Motor neuron (in vitro differentiated cells): ENCODE data around the gene ING4. TPM values are rescaled to one million over a fixed set of nuclear protein-coding genes. Genes with fewer than 3 reads are reported as not detected.
A peak's percentile ranks its signal among the peaks of the same experiment; 100 is the strongest.
"Not testable (repeated sequence)": the region's sequence is repeated elsewhere in the genome, so short reads cannot be mapped to it uniquely, and the experiment has no call there.

Source experiments
- ATAC-seq, 8 experiments: fragments of 200-7000 bp; cut with Tn5 transposase; replicated peaks in 6 of 8; 2 replicates each; pipeline ENCODE4 v1.8.0; 2021; ENCODE audit warnings: mild to moderate bottlenecking in 8 of 8, moderate library complexity in 8 of 8
- H3K27ac ChIP-seq, 2 donors: fragments of 250-450 bp; sonication (Bioruptor Pico); 2 replicates each; pipeline ENCODE4 v1.9.0; 2021; ENCODE audit warnings: antibody characterized with exemption in 2 of 2, mild to moderate bottlenecking in 2 of 2, moderate library complexity in 1 of 2
- H3K4me1 ChIP-seq, 2 donors: fragments of 250-450 bp; sonication (Bioruptor Pico); replicated peaks in 1 of 2; 2 replicates each; pipeline ENCODE4 v1.6.1; 2021; ENCODE audit warnings: antibody characterized with exemption in 2 of 2, mild to moderate bottlenecking in 2 of 2, moderate library complexity in 1 of 2
- H3K4me3 ChIP-seq, 5 donors: fragments of 250-450 bp; sonication (Bioruptor Pico); 2 replicates each; pipeline ENCODE4 v1.9.0; 2021; ENCODE audit warnings: antibody characterized with exemption in 5 of 5, mild to moderate bottlenecking in 5 of 5, moderate library complexity in 4 of 5
- WGBS, 10 experiments: fragments of 450-650 bp; shearing (Covaris generic); methylation state at CpG; one replicate each; pipeline ENCODE4 v1.0.0; 2022; 5-methylcytosine and 5-hydroxymethylcytosine counted together
- in situ Hi-C, 9 experiments: fragments of 400-800 bp; cut with MboI; loops; one replicate each; pipeline ENCODE4 v1.15.0; 2021; ENCODE audit warnings: low sequenced_read_pairs in 9 of 9, low pct_unique_long_range_greater_than_20kb in 2 of 9; ENCODE audit not compliant: unreplicated experiment in 9 of 9
- total RNA-seq, 8 experiments: library from RNA; unstranded; fragments of 300-600 nt; gene quantifications; 2 replicates each; pipeline versions ENCODE4 v1.2.3 to v1.2.4, GENCODE V29; 2022

Gene ING4
- 100 to 1,000 TPM in 1 of 8 experiments, 10 to 100 TPM in 7; 34.3 to 108 (median 81.6) TPM for total RNA-seq

GRCh38 chr12:6662906-6663742 lies at the start of gene ING4:
Gene ING4, minus strand, starts transcription at chr12:6663119. Its CDS starts 18 bp downstream, at chr12:6663101.
- Histone ChIP-seq H3K4me1 (peaks cover 8 to 9% of the 10 kb centered on the region in 2 donors), H3K4me3 (peak within 1 kb of the TSS; percentile 65 to 79 (median 75)), H3K27ac (peak within 1 kb of the TSS; percentile 91 to 93)
- in situ Hi-C loops, result loop anchor here in 1 of 9 experiments (25.0 kb wide), 1 partner anchor 101 kb away; the partner anchor contains the start of genes IFFO1 and NOP2
- WGBS, 10 experiments, result 0 to 60% (median 4%) methylated on average over 1 to 23 of the region's 37 CpGs; no CpG with 5 or more reads in 1 of the 10 experiments
- ATAC-seq, result peak; percentile 97 to 100 (median 99)

DNA sequence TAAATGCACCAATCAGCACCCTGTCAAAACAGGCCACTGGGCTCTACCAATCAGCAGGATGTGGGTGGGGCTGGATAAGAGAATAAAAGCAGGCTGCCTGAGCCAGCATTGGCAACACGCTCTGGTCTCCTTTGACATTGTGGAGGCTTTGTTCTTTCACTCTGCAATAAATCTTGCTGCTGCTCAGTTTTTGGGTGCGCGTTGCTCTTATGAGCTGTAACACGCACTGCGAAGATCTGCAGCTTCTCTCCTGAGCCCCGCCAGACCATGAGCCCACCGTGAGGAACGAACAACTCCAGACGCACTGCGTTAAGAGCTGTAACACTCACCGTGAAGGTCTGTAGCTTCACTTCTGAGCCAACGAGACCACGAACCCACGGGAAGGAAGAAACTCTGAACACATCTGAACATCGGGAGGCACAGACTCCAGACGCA lies 46.1 kb upstream of the ING4 start:
- 47 to 87% (median 80%) methylated on average over 1 to 14 of the region's 16 CpGs; no CpG with 5 or more reads in 3 of the 10 experiments for WGBS, 10 experiments
- Histone ChIP-seq H3K27ac (no peak overlapping the region), H3K4me1 (peaks cover under 1 to 4% of the 10 kb centered on the region in 2 donors), H3K4me3 (no peak overlapping the region)
- in situ Hi-C loops, result no loop called here
- peak in 4 of 8 experiments; percentile 37 to 75 (median 64) for ATAC-seq

DNA sequence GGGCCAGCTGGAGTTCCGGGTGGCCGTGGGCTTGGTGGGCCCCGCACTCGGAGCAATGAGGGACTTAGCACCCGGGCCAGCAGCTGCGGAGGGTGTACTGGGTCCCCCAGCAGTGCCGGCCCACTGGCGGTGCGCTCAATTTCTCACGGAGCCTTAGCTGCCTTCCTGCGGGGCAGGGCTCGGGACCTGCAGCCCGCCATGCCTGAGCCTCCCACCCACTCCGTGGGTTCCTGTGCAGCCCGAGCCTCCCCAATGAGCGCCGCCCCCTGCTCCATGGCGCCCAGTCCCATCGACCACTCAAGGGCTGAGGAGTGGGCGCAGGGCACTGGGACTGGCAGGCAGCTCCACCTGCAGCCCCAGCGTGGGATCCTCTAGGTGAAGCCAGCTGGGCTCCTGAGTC lies 45.4 kb upstream of the ING4 start:
- H3K4me3 ChIP-seq, H3K4me1 ChIP-seq, ATAC-seq, in situ Hi-C loops: not testable (repeated sequence)
- no CpG with 5 or more reads among the region's 21 CpGs for WGBS, 10 experiments
- peak overlapping the region in 1 of 2 donors; percentile 41 for H3K27ac ChIP-seq

- H3K4me1 ChIP-seq, result peaks cover 12 to 14% of the 10 kb centered on the region in 2 donors
- ATAC-seq, result peak in 6 of 8 experiments; percentile 5 to 51 (median 36)
- WGBS, 10 experiments, result 0 to 40% (median 6%) methylated on average over 1 to 6 of the region's 10 CpGs; no CpG with 5 or more reads in 3 of the 10 experiments
Observed at GRCh38 chr12:6703631-6704030, 40.7 kb upstream of the ING4 start.

DNA sequence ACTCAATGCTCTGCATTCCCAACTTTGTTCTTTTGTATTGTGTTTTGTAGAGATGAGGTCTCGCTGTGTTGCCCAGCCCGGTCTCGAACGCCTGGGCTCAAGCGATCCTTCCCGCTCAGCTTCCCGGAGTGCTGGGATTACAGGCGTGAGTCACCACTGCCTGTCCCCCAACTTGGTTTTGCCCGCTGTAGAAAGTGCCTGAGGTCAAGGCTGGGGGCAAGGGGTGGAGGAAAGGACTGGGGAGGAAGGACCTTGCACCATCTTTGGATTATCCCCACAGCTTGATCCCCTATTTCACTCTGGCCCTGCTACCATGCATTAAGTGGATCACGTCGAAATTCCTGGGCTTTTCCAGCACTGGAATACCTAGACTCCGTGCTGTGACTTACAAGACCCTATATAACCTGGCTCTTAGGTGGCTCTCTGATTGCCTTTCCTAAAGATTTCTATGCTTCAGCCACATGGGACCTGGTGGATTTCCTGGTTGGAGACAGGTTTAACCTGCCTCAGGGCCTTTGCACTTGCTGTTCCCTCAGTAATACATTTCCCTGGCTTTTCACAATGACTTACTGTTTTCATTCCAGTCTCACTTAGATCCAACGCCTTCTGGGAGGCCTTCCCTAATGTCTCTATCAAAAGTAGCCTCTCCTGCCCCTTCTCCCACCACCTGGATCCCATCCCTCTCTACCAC lies 38.3 kb upstream of the ING4 start:
- Histone ChIP-seq H3K4me1 (peaks cover 12% of the 10 kb centered on the region in 2 donors), H3K27ac (peak overlapping the region; percentile 75 to 84), H3K4me3 (peak overlapping the region; percentile 72 to 97 (median 80))
- WGBS, 10 experiments, result 10 to 94% (median 49%) methylated on average over 1 to 6 of the region's 13 CpGs; no CpG with 5 or more reads in 3 of the 10 experiments
- in situ Hi-C loops, result no loop called here
- ATAC-seq, result peak in 2 of 8 experiments; percentile 2 to 19

More at GRCh38 chr12:6703631-6704030, 40.7 kb upstream of the ING4 start:
- in situ Hi-C loops, result no loop called here
- Histone ChIP-seq H3K4me3 (no peak overlapping the region), H3K27ac (peak overlapping the region; percentile 22 to 33)

- peak within 1 kb of the TSS; percentile 75 to 84 for H3K27ac ChIP-seq
- peak within 1 kb of the TSS; percentile 72 to 97 (median 80) for H3K4me3 ChIP-seq
- in situ Hi-C loops, result no loop called here
- 0% methylated on average over 1 to 2 of the region's 43 CpGs; no CpG with 5 or more reads in 8 of the 10 experiments for WGBS, 10 experiments
- ATAC-seq, result peak; percentile 66 to 86 (median 78)
- H3K4me1 ChIP-seq, result peaks cover 12% of the 10 kb centered on the region in 2 donors
Observed at GRCh38 chr12:6700646-6701051, 37.7 kb upstream of the ING4 start, which contains the start of gene PIANP. Gene PIANP, minus strand, starts transcription at chr12:6700815. Its CDS starts 2,754 bp downstream, at chr12:6698061.

GRCh38 chr12:6699989-6700645 lies 37.2 kb upstream of the ING4 start:
- H3K27ac ChIP-seq, result peak overlapping the region; percentile 75 to 84
- WGBS, 10 experiments, result 0% methylated on average over 1 of the region's 65 CpGs; no CpG with 5 or more reads in 9 of the 10 experiments
- in situ Hi-C loops, result no loop called here
- peak; percentile 39 to 75 (median 68) for ATAC-seq
- H3K4me3 ChIP-seq, result peak overlapping the region; percentile 72 to 97 (median 80)
- H3K4me1 ChIP-seq, result peaks cover 12% of the 10 kb centered on the region in 2 donors

- WGBS, 10 experiments, result 18 to 71% (median 27%) methylated on average over 1 to 12 of the region's 16 CpGs; no CpG with 5 or more reads in 1 of the 10 experiments
- peak overlapping the region; percentile 72 to 97 (median 80) for H3K4me3 ChIP-seq
- peaks cover 12% of the 10 kb centered on the region in 2 donors for H3K4me1 ChIP-seq
- no peak for ATAC-seq
- in situ Hi-C loops, result no loop called here
- H3K27ac ChIP-seq, result peak overlapping the region; percentile 75 to 84
Observed at GRCh38 chr12:6699259-6699988, 36.5 kb upstream of the ING4 start.

GRCh38 chr12:6698352-6699046 lies 35.6 kb upstream of the ING4 start:
- in situ Hi-C loops, result no loop called here
- H3K4me3 ChIP-seq, result peak overlapping the region in 3 of 5 donors; percentile 76 to 87 (median 80)
- H3K4me1 ChIP-seq, result peaks cover 8 to 13% of the 10 kb centered on the region in 2 donors
- H3K27ac ChIP-seq, result no peak overlapping the region
- ATAC-seq, result no peak
- WGBS, 10 experiments, result 20 to 92% (median 80%) methylated on average over 1 to 5 of the region's 8 CpGs; no CpG with 5 or more reads in 5 of the 10 experiments

GRCh38 chr12:6697584-6698351 lies 34.8 kb upstream of the ING4 start:
- ATAC-seq, result peak in 4 of 8 experiments; percentile 7 to 83 (median 65)
- no peak overlapping the region for H3K27ac ChIP-seq
- in situ Hi-C loops, result no loop called here
- no peak overlapping the region for H3K4me3 ChIP-seq
- H3K4me1 ChIP-seq, result peaks cover 14 to 20% of the 10 kb centered on the region in 2 donors
- 0 to 80% (median 40%) methylated on average over 1 to 3 of the region's 17 CpGs; no CpG with 5 or more reads in 4 of the 10 experiments for WGBS, 10 experiments
